ENCODE results near the gene TDRD9. TPM values are rescaled to one million over a fixed set of nuclear protein-coding genes. Genes with fewer than 3 reads are reported as not detected.

The TDRD9 gene
- total RNA-seq, 1 donor from 2014 or later = not detected

DNA sequence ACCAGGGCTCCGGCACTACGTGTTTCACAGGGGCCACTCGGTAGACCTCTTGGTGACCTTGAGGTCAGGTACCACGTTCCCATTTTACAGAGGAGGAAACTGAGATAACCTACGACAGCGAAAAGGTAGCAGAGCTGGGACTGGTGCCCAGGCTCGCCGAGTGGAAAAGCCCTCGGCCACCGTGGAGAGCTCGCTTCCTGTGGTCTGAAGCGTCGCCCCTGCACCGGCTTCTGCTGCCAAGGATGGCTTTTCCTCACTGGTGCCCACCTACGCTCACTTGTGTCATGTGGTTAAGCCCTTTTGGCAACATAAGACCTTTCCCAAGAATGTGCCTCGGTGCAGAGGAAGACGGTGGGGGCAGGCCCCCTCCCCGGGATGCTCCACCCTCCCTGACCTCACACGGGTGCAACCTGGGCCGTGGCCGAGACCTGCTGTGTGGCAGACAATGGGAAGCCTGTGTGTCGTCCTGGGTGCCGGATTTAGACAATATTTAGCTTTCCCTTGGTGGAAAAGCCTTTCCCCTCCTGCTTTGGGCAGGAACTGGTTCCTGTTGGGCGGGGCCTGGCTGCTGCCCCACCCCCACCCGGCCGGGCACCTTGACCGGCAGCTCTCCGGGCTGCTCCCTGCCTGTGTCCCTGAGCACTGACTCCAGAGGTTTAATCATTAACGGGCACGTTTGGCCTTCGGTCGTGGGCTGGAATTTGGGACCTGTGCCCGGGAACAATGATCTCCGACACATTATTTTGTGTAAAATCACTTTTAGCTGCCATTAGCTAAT is 48.5 kb upstream of the TDRD9 start:
- no peaks in the 10 kb centered on the region for H3K9me3 ChIP-seq (ENCODE audit: insufficient read depth, low read depth, low read length)
- Mint-ChIP-seq H3K36me3 (ENCODE audit: low read depth, unreplicated experiment) (peaks cover 1% of the 10 kb centered on the region), H3K9me3 (ENCODE audit: unreplicated experiment) (no peaks in the 10 kb centered on the region), H3K27me3 (ENCODE audit: low read depth, unreplicated experiment) (peaks cover 18% of the 10 kb centered on the region), H3K4me1 (ENCODE audit: low read depth, unreplicated experiment) (no peaks in the 10 kb centered on the region), H3K27ac (ENCODE audit: unreplicated experiment) (no peak overlapping the region), H3K4me3 (ENCODE audit: unreplicated experiment) (no peak overlapping the region)
- no peak overlapping the region for H3K27ac ChIP-seq (ENCODE audit: low read depth, low read length)
- H3K9ac ChIP-seq (ENCODE audit: low read length) = no peak overlapping the region
- H4K20me1 ChIP-seq (ENCODE audit: insufficient read depth, low read length) = peaks cover 8% of the 10 kb centered on the region
- peak overlapping the region; percentile 25 for H3K4me3 ChIP-seq (ENCODE audit: insufficient read depth, low read depth, low read length)
- peak overlapping the region; percentile 57 for H2AFZ ChIP-seq (ENCODE audit: low read depth, low read length)
- H3K4me1 ChIP-seq (ENCODE audit: insufficient read depth, low read length) = peaks cover 15% of the 10 kb centered on the region
- no peaks in the 10 kb centered on the region for H3K36me3 ChIP-seq (ENCODE audit: insufficient read depth, low read length)
- no peaks in the 10 kb centered on the region for H3K79me2 ChIP-seq (ENCODE audit: insufficient read depth, low read length)
- DNase-seq (ENCODE audit: low read depth) = peak; percentile 24
- FAIRE-seq = no peak
- TF ChIP-seq EZH2 (IDR thresholded peaks at IDR 0.05; ENCODE audit: insufficient read depth, low read length) = no peak
- TF ChIP-seq, protein P1, sequence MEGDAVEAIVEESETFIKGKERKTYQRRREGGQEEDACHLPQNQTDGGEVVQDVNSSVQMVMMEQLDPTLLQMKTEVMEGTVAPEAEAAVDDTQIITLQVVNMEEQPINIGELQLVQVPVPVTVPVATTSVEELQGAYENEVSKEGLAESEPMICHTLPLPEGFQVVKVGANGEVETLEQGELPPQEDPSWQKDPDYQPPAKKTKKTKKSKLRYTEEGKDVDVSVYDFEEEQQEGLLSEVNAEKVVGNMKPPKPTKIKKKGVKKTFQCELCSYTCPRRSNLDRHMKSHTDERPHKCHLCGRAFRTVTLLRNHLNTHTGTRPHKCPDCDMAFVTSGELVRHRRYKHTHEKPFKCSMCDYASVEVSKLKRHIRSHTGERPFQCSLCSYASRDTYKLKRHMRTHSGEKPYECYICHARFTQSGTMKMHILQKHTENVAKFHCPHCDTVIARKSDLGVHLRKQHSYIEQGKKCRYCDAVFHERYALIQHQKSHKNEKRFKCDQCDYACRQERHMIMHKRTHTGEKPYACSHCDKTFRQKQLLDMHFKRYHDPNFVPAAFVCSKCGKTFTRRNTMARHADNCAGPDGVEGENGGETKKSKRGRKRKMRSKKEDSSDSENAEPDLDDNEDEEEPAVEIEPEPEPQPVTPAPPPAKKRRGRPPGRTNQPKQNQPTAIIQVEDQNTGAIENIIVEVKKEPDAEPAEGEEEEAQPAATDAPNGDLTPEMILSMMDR (IDR thresholded peaks at IDR 0.05; ENCODE audit: insufficient read depth, low read depth, low read length) = no peak
- H3K4me2 ChIP-seq (ENCODE audit: low read length) = peak overlapping the region; percentile 79
- H3K27me3 ChIP-seq (ENCODE audit: insufficient read depth, low read length) = no peaks in the 10 kb centered on the region

DNA sequence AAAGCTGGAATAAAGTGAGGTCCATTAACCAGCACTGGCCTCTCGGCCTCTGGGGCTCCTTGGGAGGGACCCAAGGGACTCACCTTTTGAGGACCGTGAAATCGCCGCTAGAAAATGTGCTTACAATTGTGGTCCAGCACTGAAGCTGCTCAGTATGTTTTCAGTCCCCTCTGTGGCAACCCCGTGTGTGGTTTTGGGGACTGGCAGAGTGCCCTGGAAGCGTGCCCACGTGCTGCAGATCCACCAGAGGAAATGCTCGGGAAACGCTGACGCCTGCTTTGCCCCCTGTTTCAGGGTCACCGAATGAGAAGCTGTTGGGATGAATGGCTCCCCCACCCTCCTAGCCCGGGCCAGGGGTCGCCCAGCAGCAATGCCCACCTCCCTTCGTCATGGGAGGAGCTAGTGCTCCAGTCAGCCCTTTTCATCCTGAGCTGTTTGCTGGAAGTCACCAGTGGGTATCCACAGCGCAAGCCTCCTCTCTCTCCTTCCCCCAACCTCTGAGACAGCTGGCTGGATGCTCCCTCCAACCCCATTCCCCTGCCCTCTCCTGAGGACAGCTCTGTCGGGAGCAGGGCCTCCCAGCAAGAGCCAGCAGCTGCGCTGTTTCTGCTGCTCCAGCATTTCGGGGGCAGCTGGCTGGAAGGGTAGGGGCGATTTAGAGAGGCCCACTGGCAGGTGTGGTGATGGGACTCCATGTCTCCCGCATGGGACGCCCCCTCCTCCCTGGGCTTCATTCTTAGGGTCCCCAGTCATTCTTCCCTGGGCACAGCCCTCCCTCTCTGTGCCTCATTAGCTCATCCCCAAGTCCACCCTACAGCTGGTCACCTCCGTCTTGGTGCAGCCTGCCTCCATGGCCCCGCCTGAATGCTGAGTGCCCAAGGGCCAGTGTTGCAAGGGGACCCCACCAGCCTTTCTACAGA is 47.6 kb upstream of the TDRD9 start:
- H3K9me3 Mint-ChIP-seq (ENCODE audit: unreplicated experiment) = no peaks in the 10 kb centered on the region
- no peak overlapping the region for H3K4me3 Mint-ChIP-seq (ENCODE audit: unreplicated experiment)
- H3K36me3 ChIP-seq (ENCODE audit: insufficient read depth, low read length) = no peaks in the 10 kb centered on the region
- DNase-seq (ENCODE audit: low read depth) (peak; percentile 53), FAIRE-seq (no peak)
- H3K4me2 ChIP-seq (ENCODE audit: low read length) = peak overlapping the region; percentile 79
- peaks cover 1% of the 10 kb centered on the region for H3K36me3 Mint-ChIP-seq (ENCODE audit: low read depth, unreplicated experiment)
- no peaks in the 10 kb centered on the region for H3K4me1 Mint-ChIP-seq (ENCODE audit: low read depth, unreplicated experiment)
- no peaks in the 10 kb centered on the region for H3K9me3 ChIP-seq (ENCODE audit: insufficient read depth, low read depth, low read length)
- peaks cover 8% of the 10 kb centered on the region for H4K20me1 ChIP-seq (ENCODE audit: insufficient read depth, low read length)
- H2AFZ ChIP-seq (ENCODE audit: low read depth, low read length) = peak overlapping the region; percentile 57
- H3K4me1 ChIP-seq (ENCODE audit: insufficient read depth, low read length) = peaks cover 15% of the 10 kb centered on the region
- H3K79me2 ChIP-seq (ENCODE audit: insufficient read depth, low read length) = no peaks in the 10 kb centered on the region
- no peak overlapping the region for H3K27ac Mint-ChIP-seq (ENCODE audit: unreplicated experiment)
- H3K27me3 ChIP-seq (ENCODE audit: insufficient read depth, low read length) = peaks cover 7% of the 10 kb centered on the region
- H3K4me3 ChIP-seq (ENCODE audit: insufficient read depth, low read depth, low read length) = peak overlapping the region; percentile 25
- H3K27me3 Mint-ChIP-seq (ENCODE audit: low read depth, unreplicated experiment) = peaks cover 21% of the 10 kb centered on the region
- H3K27ac ChIP-seq (ENCODE audit: low read depth, low read length) = no peak overlapping the region
- no peak overlapping the region for H3K9ac ChIP-seq (ENCODE audit: low read length)
- TF ChIP-seq, protein P1 (IDR thresholded peaks at IDR 0.05; ENCODE audit: insufficient read depth, low read depth, low read length) = no peak
- TF ChIP-seq EZH2 (IDR thresholded peaks at IDR 0.05; ENCODE audit: insufficient read depth, low read length) = no peak
